ENCODE measurements around the gene SNRPE. TPM values are rescaled to one million over a fixed set of nuclear protein-coding genes. Genes with fewer than 3 reads are reported as not detected.

Gene SNRPE
- total RNA-seq, 1 donor from 2014 or later = 95.7 TPM

GRCh38 chr1:203911806-203912205 lies 50.4 kb downstream of the SNRPE start:
- DNase-seq (ENCODE audit: extremely low spot score, unreplicated experiment) = no peak
- Mint-ChIP-seq H3K4me3 (ENCODE audit: unreplicated experiment) (no peak overlapping the region), H3K36me3 (ENCODE audit: unreplicated experiment) (no peaks in the 10 kb centered on the region), H3K4me1 (ENCODE audit: unreplicated experiment) (peaks cover 10% of the 10 kb centered on the region), H3K27ac (ENCODE audit: unreplicated experiment) (no peak overlapping the region), H3K27me3 (ENCODE audit: unreplicated experiment) (no peaks in the 10 kb centered on the region), H3K9me3 (ENCODE audit: unreplicated experiment) (peaks cover 4% of the 10 kb centered on the region)
- no peak for TF ChIP-seq CTCF (IDR thresholded peaks at IDR 0.05)

- Mint-ChIP-seq H3K36me3 (ENCODE audit: unreplicated experiment) (no peaks in the 10 kb centered on the region), H3K4me1 (ENCODE audit: unreplicated experiment) (peaks cover 5% of the 10 kb centered on the region), H3K27me3 (ENCODE audit: unreplicated experiment) (no peaks in the 10 kb centered on the region), H3K9me3 (ENCODE audit: unreplicated experiment) (peaks cover 4% of the 10 kb centered on the region), H3K27ac (ENCODE audit: unreplicated experiment) (no peak overlapping the region), H3K4me3 (ENCODE audit: unreplicated experiment) (no peak overlapping the region)
- TF ChIP-seq CTCF (IDR thresholded peaks at IDR 0.05) = no peak
- DNase-seq (ENCODE audit: extremely low spot score, unreplicated experiment) = no peak
Observed at GRCh38 chr1:203913073-203913521, 51.7 kb downstream of the SNRPE start.

- Mint-ChIP-seq H3K4me3 (ENCODE audit: unreplicated experiment) (no peak overlapping the region), H3K27me3 (ENCODE audit: unreplicated experiment) (no peaks in the 10 kb centered on the region), H3K9me3 (ENCODE audit: unreplicated experiment) (peaks cover 4% of the 10 kb centered on the region), H3K4me1 (ENCODE audit: unreplicated experiment) (peaks cover 4% of the 10 kb centered on the region), H3K27ac (ENCODE audit: unreplicated experiment) (no peak overlapping the region), H3K36me3 (ENCODE audit: unreplicated experiment) (no peaks in the 10 kb centered on the region)
- no peak for DNase-seq (ENCODE audit: extremely low spot score, unreplicated experiment)
- no peak for TF ChIP-seq CTCF (IDR thresholded peaks at IDR 0.05)
Observed at GRCh38 chr1:203914292-203914691, 52.9 kb downstream of the SNRPE start.

- H3K4me3 Mint-ChIP-seq (ENCODE audit: unreplicated experiment) = no peak overlapping the region
- H3K9me3 Mint-ChIP-seq (ENCODE audit: unreplicated experiment) = peaks cover 4% of the 10 kb centered on the region
- peaks cover 4% of the 10 kb centered on the region for H3K4me1 Mint-ChIP-seq (ENCODE audit: unreplicated experiment)
- H3K27me3 Mint-ChIP-seq (ENCODE audit: unreplicated experiment) = no peaks in the 10 kb centered on the region
- no peaks in the 10 kb centered on the region for H3K36me3 Mint-ChIP-seq (ENCODE audit: unreplicated experiment)
- TF ChIP-seq CTCF (IDR thresholded peaks at IDR 0.05) = no peak
- no peak overlapping the region for H3K27ac Mint-ChIP-seq (ENCODE audit: unreplicated experiment)
- no peak for DNase-seq (ENCODE audit: extremely low spot score, unreplicated experiment)
Observed at GRCh38 chr1:203915811-203916210, 54.4 kb downstream of the SNRPE start.

GRCh38 chr1:203916756-203917155 lies 55.4 kb downstream of the SNRPE start:
- peaks cover 4% of the 10 kb centered on the region for H3K9me3 Mint-ChIP-seq (ENCODE audit: unreplicated experiment)
- no peaks in the 10 kb centered on the region for H3K27me3 Mint-ChIP-seq (ENCODE audit: unreplicated experiment)

More at GRCh38 chr1:203916756-203917155, 55.4 kb downstream of the SNRPE start:
- no peaks in the 10 kb centered on the region for H3K36me3 Mint-ChIP-seq (ENCODE audit: unreplicated experiment)
- no peak for TF ChIP-seq CTCF (IDR thresholded peaks at IDR 0.05)
- no peak overlapping the region for H3K27ac Mint-ChIP-seq (ENCODE audit: unreplicated experiment)
- DNase-seq (ENCODE audit: extremely low spot score, unreplicated experiment) = no peak
- H3K4me1 Mint-ChIP-seq (ENCODE audit: unreplicated experiment) = peaks cover 3% of the 10 kb centered on the region
- no peak overlapping the region for H3K4me3 Mint-ChIP-seq (ENCODE audit: unreplicated experiment)

Other genes with a start within 250 kb of the SNRPE start
- gene ATP2B4, start 234.8 kb upstream of the SNRPE start, total RNA-seq = 39.4 and 42.1 TPM in 2 replicates
- gene LAX1, start 96.4 kb upstream of the SNRPE start, total RNA-seq = not detected in 2 replicates
- 43.4 and 44.4 TPM in 2 replicates for gene ZBED6, start 66.0 kb upstream of the SNRPE start, total RNA-seq
- 88.3 and 94.8 TPM in 2 replicates for gene ZC3H11A, start 66.0 kb upstream of the SNRPE start, total RNA-seq
- 11.7 and 12.5 TPM in 2 replicates for gene SOX13, start 211.5 kb downstream of the SNRPE start, total RNA-seq